Adrenal gland (tissue), 12 donors: ENCODE measurements around the gene DLEC1. TPM values are rescaled to one million over a fixed set of nuclear protein-coding genes. Genes with fewer than 3 reads are reported as not detected.
A peak's percentile ranks its signal among the peaks of the same experiment; 100 is the strongest.

Experiments
- DNase-seq, 7 donors: peaks; one replicate each; pipeline ENCODE4 v3.0.0-alpha.2; 2019 to 2020
- H3K27ac ChIP-seq, 5 donors: fragments of 200-600 bp; sonication (generic) in 4 of 5; 1 replicate in 3 of 5; 2 replicates in 2 of 5; pipeline versions ENCODE4 v1.5.1 to v1.8.0; 2016 to 2020; ENCODE audit warnings: mild to moderate bottlenecking in 1 of 5
- H3K27me3 ChIP-seq: fragments of 200-600 bp; 2 replicates; pipeline ENCODE4 v1.8.0; 2021
- H3K36me3 ChIP-seq, 2 donors: fragments of 200-600 bp; replicated peaks in 1 of 2; 1 replicate in 1 of 2; 2 replicates in 1 of 2; pipeline versions ENCODE4 v1.5.1 to v1.8.0; 2018 to 2022
- H3K4me1 ChIP-seq, 2 donors: fragments of 200-600 bp; replicated peaks in 1 of 2; 1 replicate in 1 of 2; 2 replicates in 1 of 2; pipeline versions ENCODE4 v1.5.1 to v1.8.0; 2018 to 2021
- H3K4me3 ChIP-seq, 4 donors: fragments of 200-600 bp; sonication (generic) in 3 of 4; one replicate each; pipeline ENCODE4 v1.5.1; 2016 to 2018
- H3K9me3 ChIP-seq, 3 donors: fragments of 200-600 bp; sonication (generic) in 1 of 3; replicated peaks in 1 of 3; 1 replicate in 2 of 3; 2 replicates in 1 of 3; pipeline versions ENCODE4 v1.5.1 to v1.8.0; 2016 to 2021
- CTCF ChIP-seq, 6 experiments: fragments of 450-650 bp in 4 of 6; fragments of 200-600 bp in 2 of 6; sonication (generic) in 1 of 6; IDR thresholded peaks; 1 replicate in 5 of 6; 2 replicates in 1 of 6; pipeline versions ENCODE4 v1.5.1 to v1.8.0; 2016 to 2021; ENCODE audit warnings: antibody characterized with exemption in 6 of 6, mild to moderate bottlenecking in 2 of 6, moderate library complexity in 1 of 6
- POLR2A ChIP-seq, 2 donors: fragments of 450-650 bp; IDR thresholded peaks; one replicate each; pipeline ENCODE4 v1.6.1; 2017; ENCODE audit warnings: antibody characterized with exemption in 2 of 2, mild to moderate bottlenecking in 2 of 2, moderate library complexity in 1 of 2
- WGBS, 4 donors: extraction: QIAGEN DNeasy Blood & Tissue Kit in 2 of 4; methylation state at CpG; one replicate each; pipeline versions ENCODE4 v1.1.5 to v1.1.7; 2013 to 2017; 5-methylcytosine and 5-hydroxymethylcytosine counted together
- intact Hi-C, 2 donors: fragments of 100-400 bp; cut with DNase I; formaldehyde crosslinking; loops; one replicate each; pipeline versions ENCODE4 v1.14.1 to v1.15.0; 2022 to 2023
- polyA plus RNA-seq, 3 donors: library from polyadenylated mRNA; stranded (reverse); fragments of 200-250 nt in 2 of 3; fragments of 350-450 nt in 1 of 3; fragmentation: Illumina TruSeq in 1 of 3; extraction: RNeasy Lipid Tissue Mini Kit (QIAGEN cat#74804) in 1 of 3; gene quantifications; one replicate each; pipeline ENCODE4 v1.2.3, GENCODE V29; 2013 to 2014
- total RNA-seq, 9 donors: library from RNA; depleted of rRNA in 4 of 9; stranded (reverse); fragments of >200 nt in 4 of 9; fragments of 120-200 nt in 1 of 9; fragmentation: NEBNext Ultra II Directional in 1 of 9; extraction: Animal tissue kit (Norgen Biotek cat#: 25700) in 1 of 9; gene quantifications; one replicate each; pipeline versions ENCODE4 v1.1.0 to v1.2.4, GENCODE V29; 2013 to 2023
- donor health status: healthy with polysubstance abuse.
- donor health status: Bipolar disorder and iron deficiency.
- donor health status: DM: yes; HTN: yes; CAD: no.
- donor health status: DM: no; HTN: no; CAD: no.
- donor health status: DM: no; HTN: no; CAD: no.
- donor health status: DM: yes; HTN: yes; CAD: no.

Gene DLEC1
- total and polyA plus RNA-seq, 12 donors, result 0.18 to 2.0 (median 1.1) TPM

GRCh38 chr3:38143511-38143910, 104.5 kb downstream of the DLEC1 start:
- H3K9me3 ChIP-seq, result no peaks in the 10 kb centered on the region
- H3K36me3 ChIP-seq, result peaks cover 0 to 20% of the 10 kb centered on the region in 2 donors
- DNase-seq, result peak in 1 of 7 donors; percentile 42
- no peaks in the 10 kb centered on the region for H3K27me3 ChIP-seq
- peaks cover 0 to 15% of the 10 kb centered on the region in 2 donors for H3K4me1 ChIP-seq
- WGBS, 4 donors, result 54 to 74% (median 71%) methylated on average over 1 to 3 of the region's 3 CpGs
- intact Hi-C loops, result loop anchor here in 1 of 2 donors (10.0 kb wide), 1 partner anchor 341 kb away; no protein-coding TSS in a partner anchor
- H3K4me3 ChIP-seq, result no peak overlapping the region
- TF ChIP-seq POLR2A (IDR thresholded peaks at IDR 0.05) (no peak), CTCF (IDR thresholded peaks at IDR 0.05) (no peak)
- H3K27ac ChIP-seq, result no peak overlapping the region

- Histone ChIP-seq H3K4me1 (no peaks in the 10 kb centered on the region), H3K9me3 (no peaks in the 10 kb centered on the region), H3K36me3 (peaks cover 0 to 10% of the 10 kb centered on the region in 2 donors), H3K4me3 (no peak overlapping the region), H3K27me3 (no peaks in the 10 kb centered on the region), H3K27ac (no peak overlapping the region)
- no peak for TF ChIP-seq CTCF (IDR thresholded peaks at IDR 0.05)
- TF ChIP-seq POLR2A (IDR thresholded peaks at IDR 0.05), result no peak
- intact Hi-C loops, result loop anchor here in 1 of 2 donors (10.0 kb wide), 1 partner anchor 338 kb away; no protein-coding TSS in a partner anchor
- no peak for DNase-seq
- WGBS, 4 donors, result 81 to 89% (median 86%) methylated on average over 2 of the region's 2 CpGs
Measured at GRCh38 chr3:38146504-38146903, 107.5 kb downstream of the DLEC1 start.

- H3K9me3 ChIP-seq, result no peaks in the 10 kb centered on the region
- WGBS, 4 donors, result 81 to 86% (median 83%) methylated on average over 3 of the region's 3 CpGs
- peak overlapping the region in 2 of 5 donors; percentile 43 to 76 for H3K27ac ChIP-seq
- intact Hi-C loops, result loop anchor here in 1 of 2 donors (10.0 kb wide), 1 partner anchor 337 kb away; no protein-coding TSS in a partner anchor
- no peak for TF ChIP-seq CTCF (IDR thresholded peaks at IDR 0.05)
- TF ChIP-seq POLR2A (IDR thresholded peaks at IDR 0.05), result no peak
- H3K36me3 ChIP-seq, result peaks cover 0 to 1% of the 10 kb centered on the region in 2 donors
- no peak overlapping the region for H3K4me3 ChIP-seq
- no peaks in the 10 kb centered on the region for H3K4me1 ChIP-seq
- DNase-seq, result no peak
- no peaks in the 10 kb centered on the region for H3K27me3 ChIP-seq
Measured at GRCh38 chr3:38147421-38147820, 108.4 kb downstream of the DLEC1 start.

GRCh38 chr3:38148311-38148882, 109.4 kb downstream of the DLEC1 start:
- Histone ChIP-seq H3K9me3 (no peaks in the 10 kb centered on the region), H3K4me1 (no peaks in the 10 kb centered on the region), H3K27me3 (no peaks in the 10 kb centered on the region), H3K36me3 (no peaks in the 10 kb centered on the region), H3K4me3 (no peak overlapping the region), H3K27ac (peak overlapping the region in 2 of 5 donors; percentile 43 to 76)
- TF ChIP-seq CTCF (IDR thresholded peaks at IDR 0.05), result no peak
- TF ChIP-seq POLR2A (IDR thresholded peaks at IDR 0.05), result no peak
- 52 to 80% (median 72%) methylated on average over 5 of the region's 5 CpGs for WGBS, 4 donors
- no peak for DNase-seq
- intact Hi-C loops, result loop anchor here in 1 of 2 donors (10.0 kb wide), 1 partner anchor 336 kb away; no protein-coding TSS in a partner anchor
